ENCODE data around the gene VAV1. TPM values are rescaled to one million over a fixed set of nuclear protein-coding genes. Genes with fewer than 3 reads are reported as not detected.

Gene VAV1
- total and polyA plus RNA-seq, 2 of the 8 experiments (the other 6 are each of a cell fraction or from before 2014, with no cell fraction given), result 0.21 to 0.22 TPM

GRCh38 chr19:6739883-6740588 lies 32.5 kb upstream of the VAV1 start (continued):
- TF ChIP-seq KDM4A (IDR thresholded peaks at IDR 0.05; ENCODE audit: low read depth, low read length, severe bottlenecking) (peak; percentile 38), CTBP2 (IDR thresholded peaks at IDR 0.05; ENCODE audit: borderline replicate concordance, insufficient read depth, insufficient read length, low read length) (no peak), HDAC2 (IDR thresholded peaks at IDR 0.05; ENCODE audit: borderline replicate concordance in 1 of 2, low read depth in 2 of 2, low read length in 2 of 2) (no peak), JUND (IDR thresholded peaks at IDR 0.05; ENCODE audit: low read length) (no peak), NRF1 (IDR thresholded peaks at IDR 0.05; ENCODE audit: low read depth, low read length) (no peak), ASH2L (IDR thresholded peaks at IDR 0.05; ENCODE audit: low read length) (peak; percentile 40), BCL11A (IDR thresholded peaks at IDR 0.05; ENCODE audit: low read depth in 2 of 2, low read length in 2 of 2) (no peak), FOSL1 (IDR thresholded peaks at IDR 0.05; ENCODE audit: insufficient read depth, low read depth, low read length) (no peak), EP300 (IDR thresholded peaks at IDR 0.05; ENCODE audit: borderline replicate concordance in 1 of 2, low read depth in 2 of 2, low read length in 2 of 2) (no peak), RFX5 (IDR thresholded peaks at IDR 0.05; ENCODE audit: borderline replicate concordance, low read depth, low read length) (no peak), ZNF274 (IDR thresholded peaks at IDR 0.05; ENCODE audit: borderline replicate concordance, extremely low read depth, low read length) (no peak), RAD21 (IDR thresholded peaks at IDR 0.05 in 1 of 2, conservative IDR thresholded peaks at IDR 0.05 in 1 of 2; ENCODE audit: low read depth in 2 of 2, low read length in 2 of 2) (no peak), TBP (IDR thresholded peaks at IDR 0.05; ENCODE audit: low read depth, low read length) (no peak), SAP30 (IDR thresholded peaks at IDR 0.05; ENCODE audit: insufficient read depth, insufficient replicate concordance, low read length) (peak; percentile 27), HDAC6 (IDR thresholded peaks at IDR 0.05; ENCODE audit: low read depth, low read length) (no peak), MAX (IDR thresholded peaks at IDR 0.05) (peak; percentile 14; the same call in 1 of the 2 replicates), GTF2F1 (IDR thresholded peaks at IDR 0.05; ENCODE audit: borderline replicate concordance, low read depth, low read length) (no peak), POLR2AphosphoS5 (IDR thresholded peaks at IDR 0.05; ENCODE audit: low read depth, low read length) (no peak), TAF1 (IDR thresholded peaks at IDR 0.05; ENCODE audit: low read depth, low read length) (no peak), TAF7 (optimal IDR thresholded peaks at IDR 0.05; ENCODE audit: borderline replicate concordance, low read depth, low read length) (no peak)

Measured in H1 (cell line).